Neural progenitor cell (in vitro differentiated cells): ENCODE data around the gene TFDP1. TPM values are rescaled to one million over a fixed set of nuclear protein-coding genes. Genes with fewer than 3 reads are reported as not detected.

ENCODE experiments used
- DNase-seq: peaks from one replicate; pipeline ENCODE4 v3.0.0-alpha.2; 2016; ENCODE audit warnings: low spot score
- H2AFZ ChIP-seq: fragments of 200-600 bp; sonication (generic); replicated peaks from 2 replicates; pipeline ENCODE4 v1.6.1; 2016; ENCODE audit warnings: antibody characterized with exemption
- H3F3A ChIP-seq: fragments of 200-600 bp; sonication (generic); 2 replicates; pipeline ENCODE4 v1.6.1; 2016; ENCODE audit warnings: antibody characterized with exemption, low read depth
- H3K27ac ChIP-seq: fragments of 200-600 bp; sonication (generic); 2 replicates; pipeline ENCODE4 v1.5.1; 2016; ENCODE audit warnings: mild to moderate bottlenecking
- H3K27me3 ChIP-seq: fragments of 200-600 bp; sonication (generic); 2 replicates; pipeline ENCODE4 v1.6.1; 2016; ENCODE audit warnings: mild to moderate bottlenecking, moderate library complexity
- H3K36me3 ChIP-seq: fragments of 200-600 bp; sonication (generic); 2 replicates; pipeline ENCODE4 v1.5.1; 2016
- H3K4me1 ChIP-seq: fragments of 200-600 bp; sonication (generic); 2 replicates; pipeline ENCODE4 v1.6.1; 2016; ENCODE audit warnings: mixed run types
- H3K4me2 ChIP-seq: fragments of 200-600 bp; sonication (generic); 2 replicates; pipeline ENCODE4 v1.6.1; 2016
- H3K4me3 ChIP-seq: fragments of 200-600 bp; sonication (generic); 2 replicates; pipeline ENCODE4 v1.5.1; 2016
- H3K79me2 ChIP-seq: fragments of 200-600 bp; sonication (generic); 2 replicates; pipeline ENCODE4 v1.6.1; 2016; ENCODE audit warnings: low read depth
- H3K9ac ChIP-seq: fragments of 200-600 bp; sonication (generic); 2 replicates; pipeline ENCODE4 v1.6.1; 2016
- H3K9me3 ChIP-seq: fragments of 200-600 bp; sonication (generic); 2 replicates; pipeline ENCODE4 v1.5.1; 2016; ENCODE audit warnings: low read depth
- H4K20me1 ChIP-seq: fragments of 200-600 bp; sonication (generic); 2 replicates; pipeline ENCODE4 v1.6.1; 2016; ENCODE audit warnings: low read depth
- H3K27ac Mint-ChIP-seq: 3 replicates; pipeline ENCODE4 v1.8.0; 2021; ENCODE audit warnings: mixed read lengths
- H3K27me3 Mint-ChIP-seq: 2 replicates; pipeline ENCODE4 v1.8.0; 2022; ENCODE audit warnings: low read depth, mild to moderate bottlenecking, inconsistent platforms, moderate library complexity, mixed read lengths; ENCODE audit not compliant: insufficient read depth
- H3K36me3 Mint-ChIP-seq: 3 replicates; pipeline ENCODE4 v1.8.0; 2021; ENCODE audit warnings: mixed read lengths
- H3K4me1 Mint-ChIP-seq: 3 replicates; pipeline ENCODE4 v1.8.0; 2021; ENCODE audit warnings: mixed read lengths
- H3K4me3 Mint-ChIP-seq: 3 replicates; pipeline ENCODE4 v1.8.0; 2021; ENCODE audit warnings: mild to moderate bottlenecking, moderate library complexity, mixed read lengths
- H3K9me3 Mint-ChIP-seq: 3 replicates; pipeline ENCODE4 v1.8.0; 2020; ENCODE audit warnings: mixed read lengths
- CTCF ChIP-seq: fragments of 200-600 bp; sonication (generic); IDR thresholded peaks from 2 replicates; pipeline ENCODE4 v1.5.1; 2017; ENCODE audit warnings: antibody characterized with exemption, mild to moderate bottlenecking
- EZH2 ChIP-seq: fragments of 200-600 bp; sonication (generic); IDR thresholded peaks from 2 replicates; pipeline ENCODE4 v1.6.1; 2017; ENCODE audit warnings: antibody characterized with exemption, mild to moderate bottlenecking, moderate library complexity
- EZH2phosphoT487 ChIP-seq: fragments of 200-600 bp; sonication (generic); IDR thresholded peaks from 2 replicates; pipeline ENCODE4 v1.6.1; 2017; ENCODE audit warnings: antibody characterized with exemption
- total RNA-seq: library from RNA; depleted of rRNA; stranded (reverse); fragments of >200 nt; gene quantifications from 2 replicates; pipeline ENCODE4 v1.2.3, GENCODE V29; 2015; ENCODE audit warnings: low replicate concordance

TFDP1 gene
- total RNA-seq, 1 donor from 2014 or later = 88.6 TPM

GRCh38 chr13:113634279-113635047 is 49.9 kb downstream of the TFDP1 start:
- Histone ChIP-seq H3K79me2 (peaks cover 12% of the 10 kb centered on the region), H3K27me3 (no peaks in the 10 kb centered on the region), H2AFZ (no peak overlapping the region), H4K20me1 (peaks cover 10% of the 10 kb centered on the region), H3F3A (no peaks in the 10 kb centered on the region), H3K4me1 (no peaks in the 10 kb centered on the region), H3K4me3 (no peak overlapping the region), H3K9ac (no peak overlapping the region), H3K9me3 (no peaks in the 10 kb centered on the region), H3K4me2 (no peak overlapping the region), H3K27ac (no peak overlapping the region), H3K36me3 (no peaks in the 10 kb centered on the region)
- H3K36me3 Mint-ChIP-seq = peaks cover 46% of the 10 kb centered on the region
- H3K4me3 Mint-ChIP-seq = no peak overlapping the region
- DNase-seq = no peak
- H3K27ac Mint-ChIP-seq = no peak overlapping the region
- no peaks in the 10 kb centered on the region for H3K9me3 Mint-ChIP-seq
- no peaks in the 10 kb centered on the region for H3K27me3 Mint-ChIP-seq
- peaks cover 10% of the 10 kb centered on the region for H3K4me1 Mint-ChIP-seq
- TF ChIP-seq CTCF (no peak), EZH2 (no peak), EZH2phosphoT487 (no peak)

DNA sequence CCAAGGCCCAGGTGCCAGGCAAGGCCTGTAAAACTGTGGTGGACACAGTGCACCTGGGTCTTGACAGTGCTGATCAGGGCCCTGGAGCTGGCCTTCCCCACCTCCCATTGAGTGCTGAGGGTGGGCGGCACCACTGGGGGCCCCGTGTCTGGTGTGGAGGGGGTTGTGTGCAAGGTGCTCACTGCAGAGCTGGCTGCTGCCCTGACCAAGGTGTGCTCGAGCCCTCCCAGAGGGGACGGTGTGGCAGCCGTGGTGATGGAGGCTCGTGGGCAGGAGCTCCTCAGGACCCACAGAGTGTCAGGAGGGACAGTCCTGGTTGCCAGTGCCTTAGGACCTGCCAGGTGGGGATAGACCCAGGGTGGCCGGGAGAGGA is 50.5 kb downstream of the TFDP1 start:
- no peaks in the 10 kb centered on the region for H3F3A ChIP-seq
- Mint-ChIP-seq H3K9me3 (no peaks in the 10 kb centered on the region), H3K4me3 (no peak overlapping the region), H3K27me3 (no peaks in the 10 kb centered on the region), H3K36me3 (peaks cover 49% of the 10 kb centered on the region), H3K4me1 (peaks cover 6% of the 10 kb centered on the region), H3K27ac (no peak overlapping the region)
- peaks cover 9% of the 10 kb centered on the region for H3K79me2 ChIP-seq
- H3K27ac ChIP-seq = no peak overlapping the region
- H3K27me3 ChIP-seq = no peaks in the 10 kb centered on the region
- H3K9ac ChIP-seq = no peak overlapping the region
- no peaks in the 10 kb centered on the region for H3K4me1 ChIP-seq
- H2AFZ ChIP-seq = no peak overlapping the region
- no peak overlapping the region for H3K4me2 ChIP-seq
- H4K20me1 ChIP-seq = peaks cover 10% of the 10 kb centered on the region
- TF ChIP-seq CTCF (no peak), EZH2phosphoT487 (no peak), EZH2 (no peak)
- H3K9me3 ChIP-seq = no peaks in the 10 kb centered on the region
- H3K4me3 ChIP-seq = no peak overlapping the region
- no peak for DNase-seq
- no peaks in the 10 kb centered on the region for H3K36me3 ChIP-seq

GRCh38 chr13:113635709-113636108 is 51.2 kb downstream of the TFDP1 start:
- H3K4me1 Mint-ChIP-seq = no peaks in the 10 kb centered on the region
- H3K36me3 Mint-ChIP-seq = peaks cover 56% of the 10 kb centered on the region
- peaks cover 10% of the 10 kb centered on the region for H4K20me1 ChIP-seq
- no peak overlapping the region for H3K4me3 ChIP-seq
- H3K4me1 ChIP-seq = no peaks in the 10 kb centered on the region
- no peak overlapping the region for H3K4me3 Mint-ChIP-seq
- no peaks in the 10 kb centered on the region for H3K9me3 Mint-ChIP-seq
- no peak for DNase-seq
- no peaks in the 10 kb centered on the region for H3F3A ChIP-seq
- no peak overlapping the region for H3K9ac ChIP-seq
- no peak overlapping the region for H3K27ac ChIP-seq
- no peaks in the 10 kb centered on the region for H3K27me3 ChIP-seq
- H3K27me3 Mint-ChIP-seq = no peaks in the 10 kb centered on the region
- H3K27ac Mint-ChIP-seq = no peak overlapping the region
- H3K36me3 ChIP-seq = peaks cover 5% of the 10 kb centered on the region
- peaks cover 5% of the 10 kb centered on the region for H3K79me2 ChIP-seq
- H2AFZ ChIP-seq = no peak overlapping the region
- H3K9me3 ChIP-seq = no peaks in the 10 kb centered on the region
- H3K4me2 ChIP-seq = no peak overlapping the region
- TF ChIP-seq CTCF (no peak), EZH2 (no peak), EZH2phosphoT487 (no peak)
